Purkinje cell (primary cell): Measurements from ENCODE around the gene DUSP14. TPM values are rescaled to one million over a fixed set of nuclear protein-coding genes. Genes with fewer than 3 reads are reported as not detected.

Experiments
- polyA plus RNA-seq: library from polyadenylated mRNA; unstranded; fragments of >200 nt; fragmentation: Nextera tagmentation; gene quantifications from 2 replicates; pipeline ENCODE4 v1.2.1, GENCODE V29; 2014

Gene DUSP14
- polyA plus RNA-seq = 6.6 and 9.3 TPM in 2 replicates

GRCh38 chr17:37489197-37490001, at the start of gene DUSP14:
DUSP14 (plus strand) TSS chr17:37489891; CDS start chr17:37512273, 22,382 bp downstream.

Other genes with a start within 250 kb of the DUSP14 start
- not detected in 2 replicates for gene C17orf78, start 113.9 kb upstream of the DUSP14 start, polyA plus RNA-seq
- 21.9 and 22.1 TPM in 2 replicates for gene ACACA, start 83.1 kb upstream of the DUSP14 start, polyA plus RNA-seq
- 11.6 and 26.3 TPM in 2 replicates for gene TADA2A, start 83.0 kb upstream of the DUSP14 start, polyA plus RNA-seq
- 8.9 and 10.9 TPM in 2 replicates for gene SYNRG, start 119.5 kb downstream of the DUSP14 start, polyA plus RNA-seq
- gene DDX52, start 153.6 kb downstream of the DUSP14 start, polyA plus RNA-seq = 23.0 and 27.5 TPM in 2 replicates